ENCODE results near the gene EFL1. TPM values are rescaled to one million over a fixed set of nuclear protein-coding genes. Genes with fewer than 3 reads are reported as not detected.

EFL1 gene
- total RNA-seq, 2 experiments from 2014 or later = 7.1 to 7.8 TPM

DNA sequence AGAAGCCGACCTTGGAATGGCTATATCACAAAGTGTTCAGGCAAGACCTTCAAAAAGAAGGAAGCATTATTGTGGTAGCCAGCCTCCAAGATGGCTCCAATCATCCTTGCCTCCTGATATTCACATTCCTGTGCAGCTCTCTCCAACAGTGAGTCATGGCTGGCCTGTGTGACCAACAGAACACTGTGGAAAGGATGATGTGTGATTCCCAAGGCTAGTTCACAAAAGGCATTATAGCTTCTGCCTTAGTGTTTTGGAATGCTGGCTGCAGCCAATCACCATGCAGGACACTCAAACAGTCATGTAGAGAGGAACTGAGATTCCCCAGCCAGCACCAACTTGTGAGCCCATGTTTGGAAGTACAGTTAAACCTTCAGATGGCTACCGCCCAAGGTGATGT, 102.6 kb downstream of the EFL1 start:
- Histone ChIP-seq H3K27me3 (ENCODE audit: control insufficient read depth in 1 of 2, insufficient read depth in 2 of 2, low read length in 2 of 2) (no peaks in the 10 kb centered on the region), H3K4me3 (ENCODE audit: low read length) (no peak overlapping the region), H3K4me1 (ENCODE audit: insufficient read depth, low read length) (no peaks in the 10 kb centered on the region), H3K9me3 (ENCODE audit: control insufficient read depth in 1 of 2, insufficient read depth in 1 of 2, low read length in 2 of 2) (no peaks in the 10 kb centered on the region), H3K27ac (ENCODE audit: low read depth in 1 of 2, low read length in 2 of 2) (no peak overlapping the region), H3K36me3 (ENCODE audit: insufficient read depth, low read length) (peaks cover 44% of the 10 kb centered on the region)
- H3K27me3 Mint-ChIP-seq = no peaks in the 10 kb centered on the region
- TF ChIP-seq, protein P1, sequence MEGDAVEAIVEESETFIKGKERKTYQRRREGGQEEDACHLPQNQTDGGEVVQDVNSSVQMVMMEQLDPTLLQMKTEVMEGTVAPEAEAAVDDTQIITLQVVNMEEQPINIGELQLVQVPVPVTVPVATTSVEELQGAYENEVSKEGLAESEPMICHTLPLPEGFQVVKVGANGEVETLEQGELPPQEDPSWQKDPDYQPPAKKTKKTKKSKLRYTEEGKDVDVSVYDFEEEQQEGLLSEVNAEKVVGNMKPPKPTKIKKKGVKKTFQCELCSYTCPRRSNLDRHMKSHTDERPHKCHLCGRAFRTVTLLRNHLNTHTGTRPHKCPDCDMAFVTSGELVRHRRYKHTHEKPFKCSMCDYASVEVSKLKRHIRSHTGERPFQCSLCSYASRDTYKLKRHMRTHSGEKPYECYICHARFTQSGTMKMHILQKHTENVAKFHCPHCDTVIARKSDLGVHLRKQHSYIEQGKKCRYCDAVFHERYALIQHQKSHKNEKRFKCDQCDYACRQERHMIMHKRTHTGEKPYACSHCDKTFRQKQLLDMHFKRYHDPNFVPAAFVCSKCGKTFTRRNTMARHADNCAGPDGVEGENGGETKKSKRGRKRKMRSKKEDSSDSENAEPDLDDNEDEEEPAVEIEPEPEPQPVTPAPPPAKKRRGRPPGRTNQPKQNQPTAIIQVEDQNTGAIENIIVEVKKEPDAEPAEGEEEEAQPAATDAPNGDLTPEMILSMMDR (IDR thresholded peaks at IDR 0.05) = no peak
- peaks cover 79% of the 10 kb centered on the region for H3K36me3 Mint-ChIP-seq (ENCODE audit: low read depth)
- H3K27ac Mint-ChIP-seq = no peak overlapping the region
- POLR2A ChIA-PET = no interaction called here
- CTCF ChIA-PET = no interaction called here
- H3K9me3 Mint-ChIP-seq = no peaks in the 10 kb centered on the region
- intact Hi-C loops (cut with DNase I, micrococcal nuclease) = no loop called here
- no peak overlapping the region for H3K4me3 Mint-ChIP-seq
- DNase-seq = no peak
- no peaks in the 10 kb centered on the region for H3K4me1 Mint-ChIP-seq (ENCODE audit: low read depth)
- ATAC-seq (ENCODE audit: poor library complexity) = no peak

DNA sequence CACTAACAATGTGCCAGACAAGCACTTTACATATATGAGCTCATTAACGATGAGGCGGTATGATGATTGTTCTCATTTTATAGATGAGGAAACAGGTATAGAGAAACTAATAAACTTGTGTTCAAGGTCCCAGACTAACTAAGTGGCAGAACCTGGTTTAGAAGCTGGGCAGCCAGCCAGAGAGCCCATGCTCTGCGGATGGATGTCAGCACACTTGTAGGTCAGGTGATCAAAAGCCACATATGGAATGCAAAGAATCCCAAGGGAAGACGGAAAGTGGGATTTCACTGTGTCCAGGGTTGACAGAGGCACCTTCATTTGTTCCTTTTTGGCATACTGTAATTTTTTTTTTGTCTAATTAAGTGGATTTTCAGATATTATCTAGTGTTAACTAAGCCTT, 103.7 kb downstream of the EFL1 start:
- Mint-ChIP-seq H3K9me3 (no peaks in the 10 kb centered on the region), H3K27ac (no peak overlapping the region), H3K27me3 (no peaks in the 10 kb centered on the region), H3K4me3 (no peak overlapping the region), H3K4me1 (ENCODE audit: low read depth) (no peaks in the 10 kb centered on the region), H3K36me3 (ENCODE audit: low read depth) (peaks cover 77% of the 10 kb centered on the region)
- Histone ChIP-seq H3K36me3 (ENCODE audit: insufficient read depth, low read length) (peaks cover 46% of the 10 kb centered on the region), H3K27ac (ENCODE audit: low read depth in 1 of 2, low read length in 2 of 2) (no peak overlapping the region), H3K9me3 (ENCODE audit: control insufficient read depth in 1 of 2, insufficient read depth in 1 of 2, low read length in 2 of 2) (no peaks in the 10 kb centered on the region), H3K27me3 (ENCODE audit: control insufficient read depth in 1 of 2, insufficient read depth in 2 of 2, low read length in 2 of 2) (no peaks in the 10 kb centered on the region), H3K4me3 (ENCODE audit: low read length) (no peak overlapping the region), H3K4me1 (ENCODE audit: insufficient read depth, low read length) (no peaks in the 10 kb centered on the region)
- TF ChIP-seq, protein P1 (IDR thresholded peaks at IDR 0.05) = no peak
- ATAC-seq (ENCODE audit: poor library complexity) = no peak
- DNase-seq = no peak
- intact Hi-C loops (cut with DNase I, micrococcal nuclease) = no loop called here
- ChIA-PET POLR2A (no interaction called here), CTCF (no interaction called here)

DNA sequence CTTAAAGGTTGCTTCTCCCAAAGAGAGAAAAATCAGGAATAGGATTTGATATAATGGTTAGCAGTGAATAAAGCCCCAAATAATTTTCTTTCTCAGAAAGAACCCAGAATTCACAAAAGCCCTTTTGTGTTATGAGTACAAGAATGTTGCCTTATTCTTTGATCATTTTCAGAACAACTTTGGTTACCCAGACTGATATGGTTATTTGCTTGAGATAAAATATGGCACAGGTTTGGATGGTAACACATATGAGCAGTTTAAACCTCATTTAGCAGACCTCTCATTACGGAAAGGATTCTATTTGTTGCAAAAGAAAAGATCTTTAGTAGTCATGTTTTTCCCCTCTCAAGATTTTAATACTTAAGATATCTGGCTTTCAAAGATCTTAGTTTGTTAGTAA, 111.9 kb downstream of the EFL1 start:
- no peaks in the 10 kb centered on the region for H3K27me3 ChIP-seq (ENCODE audit: control insufficient read depth in 1 of 2, insufficient read depth in 2 of 2, low read length in 2 of 2)
- peaks cover 63% of the 10 kb centered on the region for H3K36me3 Mint-ChIP-seq (ENCODE audit: low read depth)
- no peaks in the 10 kb centered on the region for H3K9me3 ChIP-seq (ENCODE audit: control insufficient read depth in 1 of 2, insufficient read depth in 1 of 2, low read length in 2 of 2)
- H3K27me3 Mint-ChIP-seq = no peaks in the 10 kb centered on the region
- intact Hi-C loops (cut with DNase I, micrococcal nuclease) = no loop called here
- H3K36me3 ChIP-seq (ENCODE audit: insufficient read depth, low read length) = peaks cover 20% of the 10 kb centered on the region
- no peak overlapping the region for H3K4me3 Mint-ChIP-seq
- no peak overlapping the region for H3K4me3 ChIP-seq (ENCODE audit: low read length)
- no peak overlapping the region for H3K27ac Mint-ChIP-seq
- ChIA-PET POLR2A (no interaction called here), CTCF (no interaction called here)
- TF ChIP-seq, protein P1 (IDR thresholded peaks at IDR 0.05) = no peak
- ATAC-seq (ENCODE audit: poor library complexity) (no peak), DNase-seq (no peak)
- no peaks in the 10 kb centered on the region for H3K9me3 Mint-ChIP-seq
- H3K4me1 Mint-ChIP-seq (ENCODE audit: low read depth) = no peaks in the 10 kb centered on the region
- no peaks in the 10 kb centered on the region for H3K4me1 ChIP-seq (ENCODE audit: insufficient read depth, low read length)
- H3K27ac ChIP-seq (ENCODE audit: low read depth in 1 of 2, low read length in 2 of 2) = no peak overlapping the region
